Endodermal cell (in vitro differentiated cells): ENCODE data around the gene ALPL. TPM values are rescaled to one million over a fixed set of nuclear protein-coding genes. Genes with fewer than 3 reads are reported as not detected.

Experiments
- DNase-seq: peaks from one replicate; pipeline ENCODE4 v3.0.0-alpha.2; 2017
- H3K27ac ChIP-seq: 2 replicates; pipeline ENCODE4 v1.5.1; 2013; ENCODE audit warnings: mild to moderate bottlenecking, low read depth, low read length, moderate library complexity
- H3K27me3 ChIP-seq: 2 replicates; pipeline ENCODE4 v1.6.1; 2013; ENCODE audit warnings: mild to moderate bottlenecking, low read length, moderate library complexity; ENCODE audit not compliant: insufficient read depth, control insufficient read depth, poor library complexity, severe bottlenecking
- H3K36me3 ChIP-seq: 2 replicates; pipeline ENCODE4 v1.7.0; 2013; ENCODE audit warnings: mild to moderate bottlenecking, low read length, moderate library complexity; ENCODE audit not compliant: control insufficient read depth, insufficient read depth
- H3K4me1 ChIP-seq: one replicate; pipeline ENCODE4 v1.7.0; 2013; ENCODE audit warnings: low read length; ENCODE audit not compliant: control insufficient read depth, insufficient read depth
- H3K4me3 ChIP-seq: 2 replicates; pipeline ENCODE4 v1.5.1; 2013; ENCODE audit warnings: mild to moderate bottlenecking, low read length, moderate library complexity
- H3K9ac ChIP-seq: 2 replicates; pipeline ENCODE4 v1.6.1; 2013; ENCODE audit warnings: mild to moderate bottlenecking, low read length, moderate library complexity; ENCODE audit not compliant: poor library complexity, severe bottlenecking; ENCODE audit errors: extremely low read depth
- H3K9me3 ChIP-seq: 2 replicates; pipeline ENCODE4 v1.6.1; 2013; ENCODE audit warnings: mild to moderate bottlenecking, low read length, moderate library complexity; ENCODE audit not compliant: control insufficient read depth
- H3K27ac Mint-ChIP-seq: 2 replicates; pipeline ENCODE4 v1.8.0; 2020; ENCODE audit warnings: mixed read lengths
- H3K27me3 Mint-ChIP-seq: 2 replicates; pipeline ENCODE4 v1.8.0; 2021; ENCODE audit warnings: mild to moderate bottlenecking, mixed read lengths; ENCODE audit not compliant: insufficient read depth
- H3K36me3 Mint-ChIP-seq: 2 replicates; pipeline ENCODE4 v1.8.0; 2020; ENCODE audit warnings: low read depth, mixed read lengths
- H3K4me1 Mint-ChIP-seq: 2 replicates; pipeline ENCODE4 v1.8.0; 2020; ENCODE audit warnings: mixed read lengths
- H3K4me3 Mint-ChIP-seq: 2 replicates; pipeline ENCODE4 v1.8.0; 2020; ENCODE audit warnings: mild to moderate bottlenecking, moderate library complexity, mixed read lengths
- H3K9me3 Mint-ChIP-seq: 2 replicates; pipeline ENCODE4 v1.8.0; 2020; ENCODE audit warnings: mild to moderate bottlenecking, mixed read lengths
- CTCF ChIP-seq: fragments of 200-600 bp; sonication (generic); conservative IDR thresholded peaks from 2 replicates; pipeline ENCODE4 v1.5.0; 2021; ENCODE audit warnings: antibody characterized with exemption, mild to moderate bottlenecking
- WGBS, 2 experiments: methylation state at CpG; one replicate each; pipeline versions ENCODE4 v1.1.5 to v1.1.7; 2013; ENCODE audit warnings: missing lambda C conversion rate in 2 of 2, mixed read lengths in 1 of 2; ENCODE audit not compliant: insufficient coverage in 1 of 2, insufficient read length in 1 of 2; 5-methylcytosine and 5-hydroxymethylcytosine counted together
- total RNA-seq, 2 donors: library from RNA; stranded (reverse); fragmentation: NEBNext Ultra II Directional in 1 of 2; extraction: Animal tissue kit (Norgen Biotek cat#: 25700) in 1 of 2; gene quantifications; 2 replicates in 1 of 2; 3 replicates in 1 of 2; pipeline ENCODE4 v1.2.1, GENCODE V29; 2021

Gene ALPL
- total RNA-seq, 2 donors from 2014 or later, result 94.8 to 117 TPM

GRCh38 chr1:21570528-21570875 lies 61.3 kb downstream of the ALPL start:
- H3K27ac Mint-ChIP-seq, result no peak overlapping the region
- H3K9me3 Mint-ChIP-seq, result no peaks in the 10 kb centered on the region
- Histone ChIP-seq H3K9me3 (no peaks in the 10 kb centered on the region), H3K4me1 (peaks cover 3% of the 10 kb centered on the region), H3K27ac (no peak overlapping the region), H3K9ac (no peak overlapping the region), H3K36me3 (no peaks in the 10 kb centered on the region), H3K27me3 (no peaks in the 10 kb centered on the region), H3K4me3 (no peak overlapping the region)
- H3K36me3 Mint-ChIP-seq, result peaks cover 16% of the 10 kb centered on the region
- no peak overlapping the region for H3K4me3 Mint-ChIP-seq
- WGBS, 2 experiments, result 92 to 98% methylated on average over 5 of the region's 5 CpGs
- no peak for TF ChIP-seq CTCF
- no peak for DNase-seq
- H3K27me3 Mint-ChIP-seq, result no peaks in the 10 kb centered on the region
- peaks cover 10% of the 10 kb centered on the region for H3K4me1 Mint-ChIP-seq

GRCh38 chr1:21570885-21571284 lies 61.7 kb downstream of the ALPL start:
- no peak overlapping the region for H3K4me3 Mint-ChIP-seq
- Histone ChIP-seq H3K27ac (no peak overlapping the region), H3K36me3 (no peaks in the 10 kb centered on the region), H3K9me3 (no peaks in the 10 kb centered on the region), H3K27me3 (no peaks in the 10 kb centered on the region), H3K4me3 (no peak overlapping the region), H3K4me1 (peaks cover 3% of the 10 kb centered on the region), H3K9ac (no peak overlapping the region)
- no peak overlapping the region for H3K27ac Mint-ChIP-seq
- peaks cover 16% of the 10 kb centered on the region for H3K36me3 Mint-ChIP-seq
- peaks cover 10% of the 10 kb centered on the region for H3K4me1 Mint-ChIP-seq
- no peaks in the 10 kb centered on the region for H3K27me3 Mint-ChIP-seq
- WGBS, 2 experiments, result 92 to 94% methylated on average over 2 to 4 of the region's 4 CpGs
- no peak for DNase-seq
- H3K9me3 Mint-ChIP-seq, result no peaks in the 10 kb centered on the region
- no peak for TF ChIP-seq CTCF

DNA sequence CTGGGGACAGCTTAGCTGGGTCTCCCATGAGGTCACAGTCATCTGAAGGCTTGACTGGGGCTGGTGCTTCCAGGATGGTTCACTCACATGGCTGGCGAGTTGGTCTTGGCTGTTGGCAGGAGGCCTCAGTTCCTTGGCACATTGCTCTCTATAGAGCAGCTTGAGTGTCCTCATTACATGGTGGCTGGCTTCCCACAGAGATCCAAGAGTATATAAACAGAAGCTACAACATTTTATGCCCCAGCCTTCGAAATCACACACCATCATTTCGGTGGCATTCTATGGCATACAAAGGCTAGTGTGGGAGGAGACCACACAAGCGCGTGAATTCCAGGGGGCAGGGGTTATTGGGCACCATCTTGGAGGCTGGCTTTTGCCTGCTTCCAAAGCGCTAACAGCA lies 63.0 kb downstream of the ALPL start:
- H3K4me1 ChIP-seq, result peaks cover 3% of the 10 kb centered on the region
- H3K27ac Mint-ChIP-seq, result no peak overlapping the region
- H3K4me1 Mint-ChIP-seq, result peaks cover 10% of the 10 kb centered on the region
- no peak overlapping the region for H3K9ac ChIP-seq
- H3K4me3 Mint-ChIP-seq, result no peak overlapping the region
- H3K36me3 ChIP-seq, result no peaks in the 10 kb centered on the region
- H3K36me3 Mint-ChIP-seq, result peaks cover 16% of the 10 kb centered on the region
- H3K9me3 Mint-ChIP-seq, result no peaks in the 10 kb centered on the region
- no peak overlapping the region for H3K4me3 ChIP-seq
- WGBS, 2 experiments, result 93 to 97% methylated on average over 6 of the region's 6 CpGs
- H3K9me3 ChIP-seq, result no peaks in the 10 kb centered on the region
- no peaks in the 10 kb centered on the region for H3K27me3 ChIP-seq
- no peak for TF ChIP-seq CTCF
- H3K27ac ChIP-seq, result no peak overlapping the region
- H3K27me3 Mint-ChIP-seq, result no peaks in the 10 kb centered on the region
- DNase-seq, result no peak
